ENCODE results near the gene LMF2.

Gene LMF2

DNA sequence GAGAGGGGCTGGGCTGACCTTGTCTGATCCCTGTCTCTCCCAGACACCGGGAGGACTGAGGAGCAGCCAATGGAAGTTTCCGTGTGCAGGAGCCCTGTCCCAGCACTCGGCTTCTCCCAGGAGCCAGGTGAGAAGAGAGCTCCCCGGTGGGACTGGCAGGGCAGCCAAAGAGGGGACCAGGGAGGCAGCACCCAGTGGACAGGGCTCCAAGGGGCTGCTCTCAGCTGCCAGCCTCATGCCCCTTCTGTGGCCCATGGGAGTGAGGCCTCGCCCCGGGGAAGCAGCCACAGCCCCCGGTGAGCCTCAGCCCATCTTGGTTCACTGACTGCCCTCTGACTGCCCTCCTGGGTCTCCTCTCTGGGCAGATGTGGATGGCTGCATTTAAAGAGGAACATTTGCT, 11.1 kb upstream of the LMF2 start:
- Mint-ChIP-seq H3K9me3 (no peaks in the 10 kb centered on the region), H3K27ac (no peak overlapping the region), H3K4me3 (no peak overlapping the region), H3K27me3 (ENCODE audit: low read depth) (no peaks in the 10 kb centered on the region), H3K36me3 (ENCODE audit: low read depth) (peaks cover 22% of the 10 kb centered on the region), H3K4me1 (no peaks in the 10 kb centered on the region)
- TF ChIP-seq, protein P1, sequence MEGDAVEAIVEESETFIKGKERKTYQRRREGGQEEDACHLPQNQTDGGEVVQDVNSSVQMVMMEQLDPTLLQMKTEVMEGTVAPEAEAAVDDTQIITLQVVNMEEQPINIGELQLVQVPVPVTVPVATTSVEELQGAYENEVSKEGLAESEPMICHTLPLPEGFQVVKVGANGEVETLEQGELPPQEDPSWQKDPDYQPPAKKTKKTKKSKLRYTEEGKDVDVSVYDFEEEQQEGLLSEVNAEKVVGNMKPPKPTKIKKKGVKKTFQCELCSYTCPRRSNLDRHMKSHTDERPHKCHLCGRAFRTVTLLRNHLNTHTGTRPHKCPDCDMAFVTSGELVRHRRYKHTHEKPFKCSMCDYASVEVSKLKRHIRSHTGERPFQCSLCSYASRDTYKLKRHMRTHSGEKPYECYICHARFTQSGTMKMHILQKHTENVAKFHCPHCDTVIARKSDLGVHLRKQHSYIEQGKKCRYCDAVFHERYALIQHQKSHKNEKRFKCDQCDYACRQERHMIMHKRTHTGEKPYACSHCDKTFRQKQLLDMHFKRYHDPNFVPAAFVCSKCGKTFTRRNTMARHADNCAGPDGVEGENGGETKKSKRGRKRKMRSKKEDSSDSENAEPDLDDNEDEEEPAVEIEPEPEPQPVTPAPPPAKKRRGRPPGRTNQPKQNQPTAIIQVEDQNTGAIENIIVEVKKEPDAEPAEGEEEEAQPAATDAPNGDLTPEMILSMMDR (IDR thresholded peaks at IDR 0.05; ENCODE audit: unreplicated experiment in 3 of 3): no peak

DNA sequence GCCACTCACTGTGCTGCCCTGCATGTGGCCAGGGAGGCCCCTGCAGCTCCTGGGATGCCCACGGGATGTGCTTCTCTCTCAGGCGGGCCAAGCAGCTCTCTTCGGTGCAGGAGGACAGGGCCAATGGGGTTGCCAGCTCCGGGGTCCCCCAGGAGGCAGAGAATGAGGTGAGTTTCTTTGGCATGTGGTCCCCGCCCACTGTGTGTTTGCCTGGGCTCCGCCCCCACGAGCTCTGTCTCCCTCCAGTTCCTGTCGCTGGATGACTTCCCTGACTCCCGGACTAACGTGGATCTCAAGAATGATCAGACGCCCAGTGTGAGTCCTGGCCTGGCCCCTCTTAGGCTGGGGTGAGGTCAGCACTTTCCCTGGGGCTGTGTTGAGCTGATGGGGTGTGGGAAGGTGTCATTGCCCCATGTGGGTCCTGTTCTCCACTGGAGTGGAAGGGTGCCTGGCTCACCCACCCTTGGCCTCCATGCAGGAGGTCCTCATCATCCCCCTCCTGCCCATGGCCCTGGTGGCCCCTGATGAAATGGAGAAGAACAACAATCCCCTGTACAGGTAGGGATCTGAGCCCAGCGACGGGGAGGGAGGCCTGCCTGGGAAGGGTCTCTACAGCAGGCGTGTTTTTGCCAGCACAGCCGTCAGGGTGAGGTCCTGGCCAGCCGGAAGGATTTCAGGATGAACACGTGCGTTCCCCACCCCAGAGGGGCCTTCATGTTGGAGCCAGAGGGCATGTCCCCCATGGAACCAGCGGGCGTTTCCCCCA, 10.2 kb upstream of the LMF2 start:
- Mint-ChIP-seq H3K4me1 (no peaks in the 10 kb centered on the region), H3K4me3 (no peak overlapping the region), H3K9me3 (no peaks in the 10 kb centered on the region), H3K27me3 (ENCODE audit: low read depth) (no peaks in the 10 kb centered on the region), H3K27ac (no peak overlapping the region), H3K36me3 (ENCODE audit: low read depth) (peaks cover 22% of the 10 kb centered on the region)
- TF ChIP-seq, protein P1 (IDR thresholded peaks at IDR 0.05; ENCODE audit: unreplicated experiment in 3 of 3): no peak

DNA sequence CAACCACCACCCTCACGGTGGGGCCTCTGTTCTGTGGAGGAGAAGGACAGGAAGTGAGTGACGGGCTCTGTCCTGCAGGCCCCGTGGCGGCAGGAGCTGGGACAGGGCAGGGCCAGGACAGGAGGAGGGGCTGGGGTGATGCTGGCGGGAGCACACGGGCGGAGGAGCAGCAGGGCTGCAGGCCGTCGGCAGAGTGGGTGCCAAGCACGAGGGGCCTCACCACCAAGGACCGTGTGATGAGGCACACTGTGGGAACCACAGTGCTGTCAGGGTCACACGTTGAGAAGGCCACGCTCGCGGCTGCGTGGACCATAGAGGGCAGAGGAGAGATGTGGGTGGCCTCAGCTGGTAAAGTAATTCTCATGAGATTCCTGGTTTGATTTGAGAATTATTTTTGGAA, 9.4 kb upstream of the LMF2 start:
- Mint-ChIP-seq H3K4me1 (no peaks in the 10 kb centered on the region), H3K36me3 (ENCODE audit: low read depth) (peaks cover 27% of the 10 kb centered on the region), H3K27ac (no peak overlapping the region), H3K27me3 (ENCODE audit: low read depth) (no peaks in the 10 kb centered on the region), H3K9me3 (no peaks in the 10 kb centered on the region), H3K4me3 (no peak overlapping the region)
- TF ChIP-seq, protein P1 (IDR thresholded peaks at IDR 0.05; ENCODE audit: unreplicated experiment in 3 of 3): no peak

DNA sequence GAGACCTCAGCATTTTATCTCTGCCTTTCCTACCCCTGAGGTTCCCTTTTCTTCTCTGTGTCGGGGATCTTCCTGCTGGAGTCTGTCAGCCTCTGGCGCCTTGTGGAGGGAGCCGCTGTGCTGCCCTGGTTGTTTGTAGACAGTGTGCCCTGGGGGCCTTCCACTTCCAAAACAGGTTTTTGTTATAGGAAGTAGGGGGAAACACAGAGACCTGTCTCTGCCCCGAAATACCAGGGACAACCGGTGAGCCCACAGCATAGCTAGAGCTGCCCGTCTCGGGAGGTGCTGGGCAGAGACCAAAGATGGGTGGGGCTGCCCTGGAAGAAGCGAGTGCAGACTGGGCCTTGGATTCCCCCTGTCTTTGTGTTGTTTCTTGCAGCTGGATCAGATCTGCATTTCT, 8.6 kb upstream of the LMF2 start:
- TF ChIP-seq, protein P1 (IDR thresholded peaks at IDR 0.05; ENCODE audit: unreplicated experiment in 3 of 3): no peak
- Mint-ChIP-seq H3K27me3 (ENCODE audit: low read depth) (no peaks in the 10 kb centered on the region), H3K9me3 (no peaks in the 10 kb centered on the region), H3K27ac (no peak overlapping the region), H3K36me3 (ENCODE audit: low read depth) (peaks cover 26% of the 10 kb centered on the region), H3K4me1 (no peaks in the 10 kb centered on the region), H3K4me3 (no peak overlapping the region)

DNA sequence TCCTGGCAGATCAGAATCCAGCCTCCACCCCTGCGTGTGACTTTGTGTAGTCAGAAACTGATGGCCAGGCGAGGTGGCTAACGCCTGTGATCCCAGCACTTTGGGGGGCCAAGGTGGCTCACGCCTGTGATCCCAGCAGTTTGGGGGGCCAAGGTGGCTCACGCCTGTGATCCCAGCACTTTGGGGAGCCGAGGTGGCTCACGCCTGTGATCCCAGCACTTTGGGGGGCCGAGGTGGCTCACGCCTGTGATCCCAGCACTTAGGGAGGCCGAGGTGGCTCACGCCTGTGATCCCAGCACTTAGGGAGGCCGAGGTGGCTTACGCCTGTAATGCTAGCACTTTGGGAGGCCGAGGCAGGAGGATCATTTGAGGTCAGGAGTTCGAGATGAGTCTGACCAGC, 5.7 kb upstream of the LMF2 start:
- TF ChIP-seq, protein P1 (IDR thresholded peaks at IDR 0.05; ENCODE audit: unreplicated experiment in 3 of 3): no peak
- no peaks in the 10 kb centered on the region for H3K27me3 Mint-ChIP-seq (ENCODE audit: low read depth)
- no peak overlapping the region for H3K4me3 Mint-ChIP-seq
- H3K27ac Mint-ChIP-seq: no peak overlapping the region
- H3K9me3 Mint-ChIP-seq: no peaks in the 10 kb centered on the region
- H3K36me3 Mint-ChIP-seq (ENCODE audit: low read depth): peaks cover 17% of the 10 kb centered on the region
- H3K4me1 Mint-ChIP-seq: peaks cover 12% of the 10 kb centered on the region

DNA sequence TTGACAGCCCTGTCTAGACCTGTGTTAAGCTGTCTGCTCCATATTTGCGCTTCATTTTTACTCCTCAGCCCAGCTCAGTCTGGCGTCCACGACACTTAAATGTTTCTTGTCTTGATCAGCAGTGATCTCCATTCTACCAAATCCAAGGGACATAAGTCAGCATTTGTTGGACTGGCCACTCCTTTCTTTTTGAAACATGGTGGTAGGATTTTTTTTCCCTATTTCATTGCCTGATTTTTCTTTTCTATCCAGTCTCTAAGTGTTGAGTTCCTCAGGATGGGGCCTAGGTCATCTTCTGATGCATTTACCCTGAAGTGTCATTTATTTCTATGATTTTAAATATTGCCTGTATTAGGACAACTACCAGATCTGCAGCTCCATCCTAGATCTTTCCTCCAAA, 1.4 kb upstream of the LMF2 start:
- Mint-ChIP-seq H3K9me3 (no peaks in the 10 kb centered on the region), H3K4me1 (peaks cover 12% of the 10 kb centered on the region), H3K27me3 (ENCODE audit: low read depth) (no peaks in the 10 kb centered on the region), H3K36me3 (ENCODE audit: low read depth) (peaks cover 5% of the 10 kb centered on the region), H3K4me3 (peak overlapping the region; percentile 87 to 96 (median 95)), H3K27ac (peak overlapping the region; percentile 81 to 96 (median 91))
- TF ChIP-seq, protein P1 (IDR thresholded peaks at IDR 0.05; ENCODE audit: unreplicated experiment in 3 of 3): no peak

Data from nephron (organoid).